ENCODE measurements around the gene GGT5. TPM values are rescaled to one million over a fixed set of nuclear protein-coding genes. Genes with fewer than 3 reads are reported as not detected.
"Not testable (repeated sequence)": the region's sequence is repeated elsewhere in the genome, so short reads cannot be mapped to it uniquely, and the experiment has no call there.

The GGT5 gene, protein sequence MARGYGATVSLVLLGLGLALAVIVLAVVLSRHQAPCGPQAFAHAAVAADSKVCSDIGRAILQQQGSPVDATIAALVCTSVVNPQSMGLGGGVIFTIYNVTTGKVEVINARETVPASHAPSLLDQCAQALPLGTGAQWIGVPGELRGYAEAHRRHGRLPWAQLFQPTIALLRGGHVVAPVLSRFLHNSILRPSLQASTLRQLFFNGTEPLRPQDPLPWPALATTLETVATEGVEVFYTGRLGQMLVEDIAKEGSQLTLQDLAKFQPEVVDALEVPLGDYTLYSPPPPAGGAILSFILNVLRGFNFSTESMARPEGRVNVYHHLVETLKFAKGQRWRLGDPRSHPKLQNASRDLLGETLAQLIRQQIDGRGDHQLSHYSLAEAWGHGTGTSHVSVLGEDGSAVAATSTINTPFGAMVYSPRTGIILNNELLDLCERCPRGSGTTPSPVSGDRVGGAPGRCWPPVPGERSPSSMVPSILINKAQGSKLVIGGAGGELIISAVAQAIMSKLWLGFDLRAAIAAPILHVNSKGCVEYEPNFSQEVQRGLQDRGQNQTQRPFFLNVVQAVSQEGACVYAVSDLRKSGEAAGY
- 0.22 and 1.3 TPM in 2 replicates for total RNA-seq

GRCh38 chr22:24245030-24245431 lies at the start of gene GGT5:
Gene GGT5, minus strand, starts transcription at chr22:24245082. Its CDS starts 357 bp downstream, at chr22:24244725.
- DNase-seq (ENCODE audit: low read depth); H3K4me3 ChIP-seq (ENCODE audit: low read depth, low read length): not testable (repeated sequence)

DNA sequence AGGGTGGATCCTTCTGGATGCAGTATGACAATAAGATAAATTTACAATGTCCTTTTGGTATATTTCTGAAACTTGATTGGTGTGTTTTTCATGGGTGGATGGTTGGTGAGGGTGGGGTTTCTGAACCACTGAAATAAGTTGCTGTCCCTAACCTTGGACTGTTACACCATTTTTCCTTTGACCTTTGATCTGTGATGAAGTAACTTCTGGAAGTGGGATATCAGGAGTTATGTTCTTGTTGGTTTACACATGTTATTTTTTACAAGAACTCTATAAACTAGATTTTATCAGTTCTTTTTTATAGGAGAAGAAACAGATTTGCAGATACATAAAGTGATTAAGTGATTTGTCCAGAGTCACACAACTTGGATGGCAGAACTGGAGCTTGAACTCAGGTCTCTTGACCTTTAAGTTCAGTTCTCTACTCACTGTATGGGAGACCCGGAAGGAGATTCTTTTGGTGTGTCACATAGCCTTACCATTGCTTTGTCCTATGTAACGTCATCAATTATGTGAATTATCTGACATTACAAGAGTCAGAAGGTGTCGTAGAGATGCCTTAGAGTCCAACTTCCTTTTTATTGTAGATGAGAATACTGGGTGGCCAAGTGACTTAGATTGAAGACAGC lies 47.4 kb upstream of the GGT5 start:
- not testable (repeated sequence) for DNase-seq (ENCODE audit: low read depth); H3K4me3 ChIP-seq (ENCODE audit: low read depth, low read length)

DNA sequence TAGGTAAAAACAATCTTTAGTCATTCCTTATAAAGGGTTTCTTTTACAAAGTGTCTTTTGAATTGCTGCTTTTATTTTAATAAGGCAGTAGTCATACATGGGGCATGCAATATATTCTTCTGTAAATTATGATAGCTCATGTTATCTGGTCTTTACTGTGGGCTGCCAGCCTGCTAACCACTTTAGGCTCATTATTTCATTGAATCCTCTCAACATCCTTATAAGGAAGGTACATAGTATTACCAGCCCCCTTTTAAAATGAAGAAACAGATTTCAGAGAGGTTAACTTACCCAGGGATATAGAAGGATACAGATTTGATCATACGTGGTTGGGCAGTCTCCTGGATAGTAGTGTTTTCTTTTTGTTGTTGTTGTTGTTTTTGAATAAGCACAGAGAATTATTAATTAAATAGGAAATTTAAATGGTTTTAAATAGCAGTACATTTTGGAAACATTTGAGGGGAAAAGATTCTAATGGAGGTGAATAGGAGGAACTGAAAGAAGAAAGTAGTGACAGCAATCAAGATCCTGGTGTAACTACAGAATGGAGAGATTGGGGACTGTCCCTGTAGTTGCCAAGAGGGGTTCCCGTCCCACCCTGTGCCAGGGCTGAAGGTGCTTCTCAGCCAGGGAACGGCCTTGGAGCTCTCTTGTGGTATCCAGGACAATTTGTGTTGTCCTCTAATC lies 46.8 kb upstream of the GGT5 start:
- no peak for DNase-seq (ENCODE audit: low read depth)
- no peak for TF ChIP-seq CTCF (conservative IDR thresholded peaks at IDR 0.05; ENCODE audit: low read depth, low read length)

DNA sequence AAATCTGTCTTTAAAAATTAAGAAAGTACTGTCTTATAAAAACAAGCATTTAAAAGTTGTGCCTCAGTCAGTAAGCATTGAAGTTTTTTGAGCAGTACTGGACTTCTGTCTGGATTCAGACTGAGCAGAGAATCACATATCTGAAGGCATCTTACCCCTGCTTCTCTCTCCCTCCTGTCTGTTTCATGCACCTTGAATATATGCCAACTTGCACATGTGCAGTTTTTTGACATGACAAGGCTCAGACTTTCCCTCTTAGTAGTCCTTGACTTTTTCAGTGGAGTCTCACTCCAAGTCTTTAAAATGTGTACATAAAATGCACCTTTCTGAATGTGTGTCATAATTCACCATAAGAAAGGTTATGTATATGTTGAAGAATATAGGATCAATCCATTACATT lies 45.6 kb upstream of the GGT5 start:
- no peak for DNase-seq (ENCODE audit: low read depth)
- TF ChIP-seq CTCF (conservative IDR thresholded peaks at IDR 0.05; ENCODE audit: low read depth, low read length) = no peak
- no peak overlapping the region for H3K4me3 ChIP-seq (ENCODE audit: low read depth, low read length)

More for the DNA sequence above, 46.8 kb upstream of the GGT5 start:
- H3K4me3 ChIP-seq (ENCODE audit: low read depth, low read length) = no peak overlapping the region

- no peak overlapping the region for H3K4me3 ChIP-seq (ENCODE audit: low read depth, low read length)
- no peak for TF ChIP-seq CTCF (conservative IDR thresholded peaks at IDR 0.05; ENCODE audit: low read depth, low read length)
- DNase-seq (ENCODE audit: low read depth) = no peak
Observed at GRCh38 chr22:24289741-24290163, 44.9 kb upstream of the GGT5 start.

- TF ChIP-seq CTCF (conservative IDR thresholded peaks at IDR 0.05; ENCODE audit: low read depth, low read length) = no peak
- no peak for DNase-seq (ENCODE audit: low read depth)
- no peak overlapping the region for H3K4me3 ChIP-seq (ENCODE audit: low read depth, low read length)
Observed at GRCh38 chr22:24289114-24289513, 44.2 kb upstream of the GGT5 start.

DNA sequence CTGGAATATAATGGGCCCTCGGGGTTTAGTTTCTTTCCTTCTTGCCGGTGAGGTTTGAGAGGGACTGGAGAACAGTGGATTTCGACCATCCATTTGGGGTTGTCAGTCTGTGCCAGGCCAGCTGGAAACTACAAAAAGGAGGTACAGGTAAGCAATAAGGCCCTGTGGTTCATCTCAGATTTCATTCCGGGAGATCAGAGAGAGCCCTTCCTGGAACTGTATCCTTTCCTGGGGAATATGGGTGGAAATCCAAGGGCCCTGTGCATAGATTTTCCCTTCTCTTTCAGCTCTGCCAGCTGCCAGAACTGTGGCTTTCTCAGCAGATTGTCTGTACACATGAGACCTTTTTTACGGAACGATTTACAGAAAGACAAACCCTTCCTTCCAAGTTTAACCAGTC lies 42.9 kb upstream of the GGT5 start:
- H3K4me3 ChIP-seq (ENCODE audit: low read depth, low read length); DNase-seq (ENCODE audit: low read depth): not testable (repeated sequence)

DNA sequence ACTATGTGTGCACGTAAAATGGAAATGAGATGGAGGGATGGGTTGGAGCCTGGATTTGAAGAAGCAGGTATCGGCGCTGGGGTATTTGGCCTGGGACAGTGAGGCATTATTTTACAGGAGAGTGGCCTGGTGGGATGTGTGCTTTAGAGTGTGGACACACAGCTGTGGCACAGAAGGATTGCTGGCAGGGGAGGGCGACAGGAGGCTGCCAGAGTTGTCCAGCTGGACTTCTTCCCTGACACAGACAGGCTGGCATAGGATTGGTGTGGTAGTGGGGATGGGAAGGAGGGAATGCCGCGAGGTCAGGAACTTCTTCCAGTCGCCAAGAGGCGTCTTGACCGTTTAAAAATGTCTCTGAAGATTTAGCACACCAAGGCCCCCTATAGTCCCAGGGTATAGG lies 42.3 kb upstream of the GGT5 start:
- H3K4me3 ChIP-seq (ENCODE audit: low read depth, low read length); DNase-seq (ENCODE audit: low read depth): not testable (repeated sequence)
